ENCODE data around the gene GCSH.

DNA sequence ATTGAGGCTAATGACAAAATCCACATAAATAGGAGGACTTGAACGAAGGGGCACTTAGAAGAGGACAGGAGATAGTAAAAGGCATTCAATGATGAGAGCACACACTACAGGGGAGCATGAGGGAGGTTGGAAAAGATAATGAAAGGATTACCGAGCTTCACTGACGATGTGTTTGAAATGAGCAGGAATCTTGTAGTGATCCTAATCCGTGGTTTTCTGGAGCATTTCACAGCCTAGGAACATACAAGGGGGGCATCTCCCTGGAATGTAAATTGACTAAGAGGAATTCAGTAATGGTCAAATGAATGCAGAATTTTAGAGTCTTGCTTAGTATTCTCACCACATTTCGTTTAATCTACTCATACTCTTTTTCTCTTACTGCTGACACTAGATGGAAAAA, 55.4 kb downstream of the GCSH start:
- TF ChIP-seq CTCF (IDR thresholded peaks at IDR 0.05) (no peak), POLR2AphosphoS5 (IDR thresholded peaks at IDR 0.05) (no peak), POLR2A (IDR thresholded peaks at IDR 0.05) (no peak), EP300 (IDR thresholded peaks at IDR 0.05) (no peak)

Data from stomach (tissue), 4 donors.